Astrocyte (in vitro differentiated cells and primary cell): ENCODE results near the gene ATN1.

Experiments
- EZH2 ChIP-seq: IDR thresholded peaks from 2 replicates; pipeline ENCODE4 v1.6.1; 2012; ENCODE audit warnings: mild to moderate bottlenecking, low read length, inconsistent platforms; ENCODE audit not compliant: insufficient read depth
- TF ChIP-seq, protein P1 (sequence below): IDR thresholded peaks from 2 replicates; pipeline ENCODE4 v1.5.1; 2011; ENCODE audit warnings: low read depth, mild to moderate bottlenecking, inconsistent platforms, low read length, moderate library complexity; ENCODE audit not compliant: insufficient read depth

DNA sequence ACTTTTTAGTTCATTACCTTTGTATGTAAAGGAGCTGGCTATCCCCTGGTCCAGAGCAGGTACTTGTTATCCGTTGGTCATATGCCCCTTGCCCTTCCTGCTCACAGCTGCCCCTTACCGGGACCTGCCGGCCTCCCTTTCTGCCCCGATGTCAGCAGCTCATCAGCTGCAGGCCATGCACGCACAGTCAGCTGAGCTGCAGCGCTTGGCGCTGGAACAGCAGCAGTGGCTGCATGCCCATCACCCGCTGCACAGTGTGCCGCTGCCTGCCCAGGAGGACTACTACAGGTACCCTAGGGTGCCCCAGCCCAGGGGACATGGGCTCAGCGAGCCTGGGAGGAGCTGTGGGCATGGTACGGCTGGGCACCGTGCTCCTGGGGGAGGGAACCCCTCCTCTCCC lies 13.5 kb downstream of the ATN1 start:
- TF ChIP-seq, protein P1, sequence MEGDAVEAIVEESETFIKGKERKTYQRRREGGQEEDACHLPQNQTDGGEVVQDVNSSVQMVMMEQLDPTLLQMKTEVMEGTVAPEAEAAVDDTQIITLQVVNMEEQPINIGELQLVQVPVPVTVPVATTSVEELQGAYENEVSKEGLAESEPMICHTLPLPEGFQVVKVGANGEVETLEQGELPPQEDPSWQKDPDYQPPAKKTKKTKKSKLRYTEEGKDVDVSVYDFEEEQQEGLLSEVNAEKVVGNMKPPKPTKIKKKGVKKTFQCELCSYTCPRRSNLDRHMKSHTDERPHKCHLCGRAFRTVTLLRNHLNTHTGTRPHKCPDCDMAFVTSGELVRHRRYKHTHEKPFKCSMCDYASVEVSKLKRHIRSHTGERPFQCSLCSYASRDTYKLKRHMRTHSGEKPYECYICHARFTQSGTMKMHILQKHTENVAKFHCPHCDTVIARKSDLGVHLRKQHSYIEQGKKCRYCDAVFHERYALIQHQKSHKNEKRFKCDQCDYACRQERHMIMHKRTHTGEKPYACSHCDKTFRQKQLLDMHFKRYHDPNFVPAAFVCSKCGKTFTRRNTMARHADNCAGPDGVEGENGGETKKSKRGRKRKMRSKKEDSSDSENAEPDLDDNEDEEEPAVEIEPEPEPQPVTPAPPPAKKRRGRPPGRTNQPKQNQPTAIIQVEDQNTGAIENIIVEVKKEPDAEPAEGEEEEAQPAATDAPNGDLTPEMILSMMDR: no peak
- no peak for TF ChIP-seq EZH2
